Stomach smooth muscle (tissue), 2 donors: Measurements from ENCODE around the gene AIDA.
"Not testable (repeated sequence)": the region's sequence is repeated elsewhere in the genome, so short reads cannot be mapped to it uniquely, and the experiment has no call there.

ENCODE experiments used
- H3K27ac ChIP-seq: one replicate; pipeline ENCODE4 v1.7.0; 2013; ENCODE audit warnings: mild to moderate bottlenecking, low read length, inconsistent platforms
- H3K27me3 ChIP-seq, 2 donors: one replicate each; pipeline ENCODE4 v1.7.0; 2013; ENCODE audit warnings: low read length in 2 of 2; ENCODE audit not compliant: insufficient read depth in 2 of 2, control insufficient read depth in 1 of 2
- H3K36me3 ChIP-seq, 2 donors: one replicate each; pipeline ENCODE4 v1.7.0; 2013; ENCODE audit warnings: low read length in 2 of 2; ENCODE audit not compliant: control insufficient read depth in 2 of 2, insufficient read depth in 2 of 2
- H3K4me1 ChIP-seq: one replicate; pipeline ENCODE4 v1.7.0; 2013; ENCODE audit warnings: low read length; ENCODE audit not compliant: control insufficient read depth, insufficient read depth
- H3K4me3 ChIP-seq, 2 donors: one replicate each; pipeline ENCODE4 v1.7.0; 2013; ENCODE audit warnings: low read length in 2 of 2
- H3K9ac ChIP-seq, 2 donors: one replicate each; pipeline ENCODE4 v1.7.0; 2013; ENCODE audit warnings: low read length in 2 of 2, mild to moderate bottlenecking in 1 of 2
- H3K9me3 ChIP-seq, 2 donors: one replicate each; pipeline ENCODE4 v1.7.0; 2013; ENCODE audit warnings: low read length in 2 of 2; ENCODE audit not compliant: control insufficient read depth in 2 of 2
- donor health status: healthy.
- donor health status: Pancreatic carcinoma.

The AIDA gene

GRCh38 chr1:222670110-222670509, 42.2 kb downstream of the AIDA start:
- Histone ChIP-seq H3K4me3 (no peak overlapping the region), H3K9ac (no peak overlapping the region), H3K4me1 (no peaks in the 10 kb centered on the region), H3K9me3 (no peaks in the 10 kb centered on the region), H3K27me3 (no peaks in the 10 kb centered on the region), H3K36me3 (peaks cover 21% of the 10 kb centered on the region in 2 donors), H3K27ac (no peak overlapping the region)

GRCh38 chr1:222669107-222669506, 43.2 kb downstream of the AIDA start:
- H3K27ac ChIP-seq, H3K4me3 ChIP-seq, H3K4me1 ChIP-seq, H3K27me3 ChIP-seq, H3K9me3 ChIP-seq, H3K9ac ChIP-seq: not testable (repeated sequence)
- H3K36me3 ChIP-seq = peaks cover 24 to 28% of the 10 kb centered on the region in 2 donors

- peaks cover 33 to 36% of the 10 kb centered on the region in 2 donors for H3K36me3 ChIP-seq
- H3K4me1 ChIP-seq, H3K9me3 ChIP-seq, H3K27me3 ChIP-seq, H3K27ac ChIP-seq, H3K9ac ChIP-seq, H3K4me3 ChIP-seq: not testable (repeated sequence)
These were observed 44.1 kb downstream of the AIDA start for GRCh38 chr1:222668184-222668583.

GRCh38 chr1:222665964-222666363, 46.3 kb downstream of the AIDA start:
- Histone ChIP-seq H3K4me3 (no peak overlapping the region), H3K27me3 (no peaks in the 10 kb centered on the region), H3K27ac (no peak overlapping the region), H3K4me1 (no peaks in the 10 kb centered on the region), H3K9me3 (no peaks in the 10 kb centered on the region), H3K36me3 (peaks cover 45 to 48% of the 10 kb centered on the region in 2 donors), H3K9ac (no peak overlapping the region)

GRCh38 chr1:222663431-222663934, 48.8 kb downstream of the AIDA start:
- Histone ChIP-seq H3K4me3 (no peak overlapping the region), H3K9ac (no peak overlapping the region), H3K36me3 (peaks cover 58 to 62% of the 10 kb centered on the region in 2 donors), H3K4me1 (no peaks in the 10 kb centered on the region), H3K9me3 (no peaks in the 10 kb centered on the region), H3K27me3 (no peaks in the 10 kb centered on the region), H3K27ac (no peak overlapping the region)

- H3K36me3 ChIP-seq = peaks cover 53 to 74% of the 10 kb centered on the region in 2 donors
- H3K27me3 ChIP-seq = no peaks in the 10 kb centered on the region
- no peaks in the 10 kb centered on the region for H3K4me1 ChIP-seq
- no peak overlapping the region for H3K9ac ChIP-seq
- H3K4me3 ChIP-seq = no peak overlapping the region
- no peak overlapping the region for H3K27ac ChIP-seq
- no peaks in the 10 kb centered on the region for H3K9me3 ChIP-seq
These were observed 54.4 kb downstream of the AIDA start for GRCh38 chr1:222657899-222658298.

GRCh38 chr1:222656391-222657155, 55.7 kb downstream of the AIDA start:
- Histone ChIP-seq H3K4me3 (no peak overlapping the region), H3K27me3 (no peaks in the 10 kb centered on the region), H3K9ac (no peak overlapping the region), H3K27ac (no peak overlapping the region), H3K36me3 (peaks cover 49 to 74% of the 10 kb centered on the region in 2 donors), H3K9me3 (no peaks in the 10 kb centered on the region), H3K4me1 (no peaks in the 10 kb centered on the region)

- Histone ChIP-seq H3K9me3 (no peaks in the 10 kb centered on the region), H3K36me3 (peaks cover 40 to 64% of the 10 kb centered on the region in 2 donors), H3K27me3 (no peaks in the 10 kb centered on the region), H3K27ac (no peak overlapping the region), H3K9ac (no peak overlapping the region), H3K4me1 (no peaks in the 10 kb centered on the region), H3K4me3 (no peak overlapping the region)
These were observed 57.4 kb downstream of the AIDA start for GRCh38 chr1:222654849-222655248.

GRCh38 chr1:222653178-222653827, 59.0 kb downstream of the AIDA start:
- H3K4me3 ChIP-seq = no peak overlapping the region
- no peak overlapping the region for H3K27ac ChIP-seq
- no peaks in the 10 kb centered on the region for H3K27me3 ChIP-seq
- H3K9me3 ChIP-seq = no peaks in the 10 kb centered on the region
- H3K36me3 ChIP-seq = peaks cover 35 to 60% of the 10 kb centered on the region in 2 donors
- H3K4me1 ChIP-seq = no peaks in the 10 kb centered on the region
- H3K9ac ChIP-seq = no peak overlapping the region

- Histone ChIP-seq H3K4me1 (no peaks in the 10 kb centered on the region), H3K9me3 (no peaks in the 10 kb centered on the region), H3K9ac (no peak overlapping the region), H3K27ac (no peak overlapping the region), H3K27me3 (no peaks in the 10 kb centered on the region), H3K4me3 (no peak overlapping the region), H3K36me3 (peaks cover 35 to 55% of the 10 kb centered on the region in 2 donors)
These were observed 59.6 kb downstream of the AIDA start for GRCh38 chr1:222652676-222653075.

GRCh38 chr1:222644636-222644980, 67.7 kb downstream of the AIDA start:
- H3K9me3 ChIP-seq = no peaks in the 10 kb centered on the region
- H3K4me3 ChIP-seq = peak overlapping the region; percentile 93 to 100
- no peaks in the 10 kb centered on the region for H3K27me3 ChIP-seq
- peaks cover 4% of the 10 kb centered on the region for H3K4me1 ChIP-seq
- H3K36me3 ChIP-seq = peaks cover under 1 to 4% of the 10 kb centered on the region in 2 donors
- peak overlapping the region; percentile 96 to 100 for H3K9ac ChIP-seq
- peak overlapping the region; percentile 88 for H3K27ac ChIP-seq
